ENCODE data around the gene WASL.

The WASL gene

DNA sequence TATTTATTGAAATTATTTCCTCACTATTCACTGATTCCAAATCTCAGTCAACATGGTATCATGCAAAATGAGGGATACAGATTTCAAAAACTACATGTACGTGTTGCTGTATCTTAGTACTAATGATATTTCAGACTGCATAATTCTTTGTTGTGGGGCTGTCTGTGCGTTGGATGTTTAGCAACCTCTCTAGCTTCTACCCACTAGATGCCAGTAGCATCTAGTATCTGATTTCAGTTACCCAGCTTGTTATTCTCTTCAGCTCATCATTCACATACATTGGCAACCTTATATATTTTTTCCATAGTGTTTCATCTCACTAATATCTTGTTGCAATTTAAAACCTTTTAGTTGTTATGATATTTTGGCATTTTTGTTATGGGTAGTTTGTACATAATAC is 22.5 kb upstream of the WASL start:
- no peak for DNase-seq (ENCODE audit: extremely low spot score)
- ChIA-PET POLR2A (interaction anchor here (2.0 kb wide), 1 partner anchor 22 kb away, joined by 7 read pairs; the partner anchor contains the start of gene WASL), CTCF (interaction anchor here (0.6 kb wide), 1 partner anchor 1581 kb away, joined by 3 read pairs; no protein-coding TSS in a partner anchor)
- TF ChIP-seq PKNOX1 (IDR thresholded peaks at IDR 0.05) (no peak), SUZ12 (IDR thresholded peaks at IDR 0.05) (no peak), ZNF384 (IDR thresholded peaks at IDR 0.05) (no peak), CTBP1 (IDR thresholded peaks at IDR 0.05; ENCODE audit: borderline replicate concordance) (no peak), ARNT (IDR thresholded peaks at IDR 0.05) (no peak), ELF4 (IDR thresholded peaks at IDR 0.05) (no peak), LEF1 (IDR thresholded peaks at IDR 0.05; ENCODE audit: borderline replicate concordance) (no peak), BHLHE40 (IDR thresholded peaks at IDR 0.05; ENCODE audit: borderline replicate concordance) (no peak), TARDBP (IDR thresholded peaks at IDR 0.05) (no peak), FOXM1 (IDR thresholded peaks at IDR 0.05; ENCODE audit: borderline replicate concordance) (no peak), FOXA1 (IDR thresholded peaks at IDR 0.05) (no peak), SP1 (IDR thresholded peaks at IDR 0.05) (no peak), FOXK2 (IDR thresholded peaks at IDR 0.05) (no peak), L3MBTL2 (conservative IDR thresholded peaks at IDR 0.05) (no peak), NFRKB (IDR thresholded peaks at IDR 0.05) (no peak), HDGF (IDR thresholded peaks at IDR 0.05; ENCODE audit: borderline replicate concordance) (no peak)

DNA sequence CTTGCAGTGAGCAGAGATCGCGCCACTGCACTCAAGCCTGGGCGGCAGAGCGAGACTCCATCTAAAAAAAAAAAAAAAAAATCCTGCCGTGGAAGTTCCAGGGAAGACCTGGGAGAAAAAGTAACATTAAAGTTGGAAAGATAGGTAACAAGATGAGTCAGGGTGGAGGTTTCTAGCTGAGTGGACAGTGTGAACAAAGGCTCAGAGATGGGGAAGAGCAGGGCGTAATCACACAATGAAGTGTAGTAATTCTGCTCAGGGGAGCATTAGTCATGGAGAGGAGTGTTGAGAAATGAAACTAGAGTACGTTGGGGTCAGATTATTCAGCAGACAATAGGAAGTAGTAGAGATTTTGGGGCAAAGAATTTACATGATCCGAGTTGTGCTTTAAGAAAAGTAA is 21.6 kb upstream of the WASL start:
- no peak for TF ChIP-seq SUZ12 (IDR thresholded peaks at IDR 0.05)
- no peak for TF ChIP-seq PKNOX1 (IDR thresholded peaks at IDR 0.05)
- no peak for TF ChIP-seq LEF1 (IDR thresholded peaks at IDR 0.05; ENCODE audit: borderline replicate concordance)
- no peak for TF ChIP-seq ARNT (IDR thresholded peaks at IDR 0.05)
- TF ChIP-seq NFRKB (IDR thresholded peaks at IDR 0.05): no peak
- TF ChIP-seq BHLHE40 (IDR thresholded peaks at IDR 0.05; ENCODE audit: borderline replicate concordance): no peak
- TF ChIP-seq FOXM1 (IDR thresholded peaks at IDR 0.05; ENCODE audit: borderline replicate concordance): no peak
- no peak for TF ChIP-seq ELF4 (IDR thresholded peaks at IDR 0.05)
- no peak for TF ChIP-seq SP1 (IDR thresholded peaks at IDR 0.05)
- no peak for TF ChIP-seq CTBP1 (IDR thresholded peaks at IDR 0.05; ENCODE audit: borderline replicate concordance)
- TF ChIP-seq FOXK2 (IDR thresholded peaks at IDR 0.05): no peak
- TF ChIP-seq TARDBP (IDR thresholded peaks at IDR 0.05): no peak
- no peak for TF ChIP-seq FOXA1 (IDR thresholded peaks at IDR 0.05)
- TF ChIP-seq L3MBTL2 (conservative IDR thresholded peaks at IDR 0.05): no peak
- no peak for TF ChIP-seq HDGF (IDR thresholded peaks at IDR 0.05; ENCODE audit: borderline replicate concordance)
- no peak for TF ChIP-seq ZNF384 (IDR thresholded peaks at IDR 0.05)
- POLR2A ChIA-PET: interaction anchor here (2.0 kb wide), 1 partner anchor 22 kb away, joined by 7 read pairs; the partner anchor contains the start of gene WASL
- CTCF ChIA-PET: interaction anchor here (0.6 kb wide), 1 partner anchor 1580 kb away, joined by 3 read pairs; no protein-coding TSS in a partner anchor
- DNase-seq (ENCODE audit: extremely low spot score): no peak

DNA sequence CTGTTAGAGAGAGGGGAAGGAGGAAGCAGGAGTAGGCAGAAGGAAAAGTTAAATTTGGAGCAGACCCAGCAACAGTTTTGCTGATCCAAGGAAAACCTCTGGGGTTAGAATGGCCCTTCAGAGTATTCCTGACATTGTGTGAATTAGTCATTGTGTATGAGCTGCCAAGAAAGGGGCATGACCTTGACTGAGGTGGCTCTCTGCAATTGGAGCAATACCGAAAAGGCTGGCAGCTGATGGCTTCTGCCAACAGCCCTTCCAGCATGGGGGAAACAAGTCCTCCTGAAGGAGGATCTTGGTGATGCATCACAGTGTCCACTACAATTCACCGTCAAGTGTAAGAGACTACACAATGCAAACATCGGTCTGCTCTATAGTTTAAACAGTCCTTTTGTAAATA is 20.6 kb upstream of the WASL start:
- TF ChIP-seq BHLHE40 (IDR thresholded peaks at IDR 0.05; ENCODE audit: borderline replicate concordance) (no peak), NFRKB (IDR thresholded peaks at IDR 0.05) (no peak), FOXM1 (IDR thresholded peaks at IDR 0.05; ENCODE audit: borderline replicate concordance) (no peak), L3MBTL2 (conservative IDR thresholded peaks at IDR 0.05) (no peak), SUZ12 (IDR thresholded peaks at IDR 0.05) (no peak), FOXA1 (IDR thresholded peaks at IDR 0.05) (no peak), ZNF384 (IDR thresholded peaks at IDR 0.05) (no peak), TARDBP (IDR thresholded peaks at IDR 0.05) (no peak), ARNT (IDR thresholded peaks at IDR 0.05) (no peak), FOXK2 (IDR thresholded peaks at IDR 0.05) (no peak), HDGF (IDR thresholded peaks at IDR 0.05; ENCODE audit: borderline replicate concordance) (no peak), ELF4 (IDR thresholded peaks at IDR 0.05) (no peak), LEF1 (IDR thresholded peaks at IDR 0.05; ENCODE audit: borderline replicate concordance) (no peak), SP1 (IDR thresholded peaks at IDR 0.05) (no peak), PKNOX1 (IDR thresholded peaks at IDR 0.05) (no peak), CTBP1 (IDR thresholded peaks at IDR 0.05; ENCODE audit: borderline replicate concordance) (no peak)
- POLR2A ChIA-PET: no interaction called here
- CTCF ChIA-PET: no interaction called here
- no peak for DNase-seq (ENCODE audit: extremely low spot score)

DNA sequence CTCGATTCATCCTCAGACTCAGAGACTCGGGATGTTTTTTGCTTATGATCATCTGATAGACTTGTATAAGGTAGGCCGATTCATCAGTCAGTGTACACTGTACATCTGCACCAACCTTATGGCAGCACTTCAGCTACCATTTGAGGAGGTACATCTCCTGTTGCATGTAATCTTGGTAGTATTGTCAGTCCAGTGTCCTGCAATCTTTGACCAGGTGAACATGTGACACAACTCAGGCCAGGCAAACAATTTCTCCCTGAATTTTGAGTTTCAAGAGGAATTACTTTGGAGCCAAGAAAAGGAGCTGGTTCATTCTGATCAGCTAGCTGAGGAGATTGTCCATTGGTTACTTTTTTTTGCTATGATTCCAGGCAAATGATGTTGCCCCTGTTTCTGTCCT is 19.7 kb upstream of the WASL start:
- POLR2A ChIA-PET: interaction anchor here (1.0 kb wide), 1 partner anchor 20 kb away, joined by 4 read pairs; the partner anchor contains the start of gene WASL

More for the DNA sequence above, 19.7 kb upstream of the WASL start:
- DNase-seq (ENCODE audit: extremely low spot score): no peak
- TF ChIP-seq L3MBTL2 (conservative IDR thresholded peaks at IDR 0.05) (no peak), PKNOX1 (IDR thresholded peaks at IDR 0.05) (no peak), SUZ12 (IDR thresholded peaks at IDR 0.05) (no peak), ZNF384 (IDR thresholded peaks at IDR 0.05) (no peak), SP1 (IDR thresholded peaks at IDR 0.05) (no peak), ELF4 (IDR thresholded peaks at IDR 0.05) (no peak), FOXA1 (IDR thresholded peaks at IDR 0.05) (no peak), TARDBP (IDR thresholded peaks at IDR 0.05) (no peak), HDGF (IDR thresholded peaks at IDR 0.05; ENCODE audit: borderline replicate concordance) (no peak), FOXK2 (IDR thresholded peaks at IDR 0.05) (no peak), NFRKB (IDR thresholded peaks at IDR 0.05) (no peak), BHLHE40 (IDR thresholded peaks at IDR 0.05; ENCODE audit: borderline replicate concordance) (no peak), CTBP1 (IDR thresholded peaks at IDR 0.05; ENCODE audit: borderline replicate concordance) (no peak), LEF1 (IDR thresholded peaks at IDR 0.05; ENCODE audit: borderline replicate concordance) (no peak), FOXM1 (IDR thresholded peaks at IDR 0.05; ENCODE audit: borderline replicate concordance) (no peak), ARNT (IDR thresholded peaks at IDR 0.05) (no peak)
- CTCF ChIA-PET: no interaction called here

All from HEK293T (cell line).